DOHH2 (cell line): Measurements from ENCODE around the gene CRYGN.

Source experiments
- CTCF ChIP-seq: fragments of 200-600 bp; sonication (generic); IDR thresholded peaks from one replicate; pipeline ENCODE4 v1.5.1; 2014; ENCODE audit warnings: antibody characterized with exemption, mild to moderate bottlenecking, low read depth, low read length; ENCODE audit not compliant: poor library complexity, severe bottlenecking
- EZH2phosphoT487 ChIP-seq: fragments of 200-600 bp; sonication (generic); IDR thresholded peaks from 2 replicates; pipeline ENCODE4 v1.6.1; 2017; ENCODE audit warnings: borderline replicate concordance, mild to moderate bottlenecking, antibody characterized with exemption, low read length, moderate library complexity, mixed read lengths

DNA sequence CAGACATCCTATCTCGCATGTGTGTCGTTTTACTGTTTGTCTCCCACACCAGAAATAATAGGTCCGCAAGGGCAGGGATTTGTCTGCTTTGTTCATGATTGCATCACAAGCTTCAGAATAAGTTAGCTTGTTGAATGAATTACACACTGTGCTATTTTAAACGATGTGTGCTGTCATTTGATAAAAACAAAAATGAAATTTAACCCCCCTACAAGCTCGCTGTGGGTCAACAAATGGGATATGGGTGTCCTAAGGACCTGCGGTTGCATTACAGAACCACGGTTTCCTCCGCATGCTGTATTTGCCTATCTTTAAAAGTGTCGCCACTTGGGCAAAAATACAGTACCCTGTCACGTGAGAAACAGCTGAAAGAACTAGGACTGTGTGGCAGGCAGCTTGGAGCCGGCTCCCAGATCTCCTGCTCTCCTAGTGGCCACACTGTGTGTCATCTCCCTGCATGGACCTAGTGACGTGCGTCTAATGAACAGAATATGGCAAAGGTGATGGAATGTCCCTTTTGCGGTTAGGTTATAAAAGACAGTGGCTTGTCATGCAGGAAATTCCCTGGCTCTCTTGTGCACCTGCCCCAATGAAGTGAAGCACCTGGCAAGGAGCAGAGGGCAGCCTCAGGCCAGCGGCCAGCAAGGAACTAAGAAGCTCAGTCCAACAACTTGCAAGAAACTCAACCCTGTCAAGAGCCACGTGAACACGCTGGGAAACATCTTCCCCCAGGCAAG lies 32.9 kb upstream of the CRYGN start:
- no peak for TF ChIP-seq CTCF
- TF ChIP-seq EZH2phosphoT487, result no peak
